IPS-15b (cell line): ENCODE data around the gene FLAD1.

Experiments
- H3K27me3 ChIP-seq: one replicate; pipeline ENCODE4 v1.6.1; 2013; ENCODE audit warnings: low read length; ENCODE audit not compliant: control insufficient read depth, insufficient read depth
- H3K36me3 ChIP-seq: one replicate; pipeline ENCODE4 v1.6.1; 2013; ENCODE audit warnings: low read length; ENCODE audit not compliant: control insufficient read depth, insufficient read depth
- H3K4me1 ChIP-seq: one replicate; pipeline ENCODE4 v1.6.1; 2013; ENCODE audit warnings: mild to moderate bottlenecking, low read length; ENCODE audit not compliant: control insufficient read depth, insufficient read depth
- H3K4me3 ChIP-seq: one replicate; pipeline ENCODE4 v1.5.1; 2013; ENCODE audit warnings: low read depth, low read length
- H3K9ac ChIP-seq: one replicate; pipeline ENCODE4 v1.6.1; 2013; ENCODE audit warnings: low read depth, mild to moderate bottlenecking, low read length
- H3K9me3 ChIP-seq: one replicate; pipeline ENCODE4 v1.6.1; 2013; ENCODE audit warnings: mild to moderate bottlenecking, low read length; ENCODE audit not compliant: control insufficient read depth, insufficient read depth

The FLAD1 gene

DNA sequence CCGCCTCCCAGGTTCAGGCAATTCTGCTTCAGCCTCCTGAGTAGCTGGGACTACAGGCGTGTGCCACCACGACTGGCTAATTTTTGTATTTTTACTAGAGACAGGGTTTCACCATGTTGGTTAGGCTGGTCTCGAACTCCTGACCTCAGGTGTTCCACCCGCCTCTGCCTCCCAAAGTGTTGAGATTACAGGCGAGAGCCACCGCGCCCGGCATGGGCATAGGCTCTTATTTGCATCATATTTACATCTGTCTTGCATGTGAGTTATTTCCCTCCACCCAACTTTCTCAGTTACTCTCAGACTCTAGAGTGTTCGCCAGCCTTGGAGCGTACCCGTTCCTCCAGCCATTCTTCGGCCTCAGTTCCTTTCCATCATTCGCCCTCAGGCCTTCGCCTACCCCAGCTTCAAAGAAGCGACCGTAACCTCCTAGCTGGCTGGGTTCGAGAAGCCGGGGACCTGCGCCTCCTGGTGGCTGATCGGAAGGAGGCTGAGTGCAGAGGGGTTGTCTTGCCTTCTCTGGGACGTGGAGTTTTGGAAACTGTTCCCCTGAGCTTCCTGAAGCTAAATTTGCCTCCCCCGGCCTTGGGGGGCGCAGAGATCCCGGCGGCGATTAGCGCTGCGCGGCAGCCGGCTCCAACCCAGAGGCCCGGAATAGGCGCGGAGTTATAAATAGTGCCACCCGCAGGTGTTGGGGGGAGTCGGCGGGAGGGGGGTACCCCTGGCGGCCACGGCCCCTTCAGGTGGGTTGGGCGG is 15.8 kb downstream of the FLAD1 start:
- H3K4me1 ChIP-seq = no peaks in the 10 kb centered on the region
- no peaks in the 10 kb centered on the region for H3K36me3 ChIP-seq
- no peaks in the 10 kb centered on the region for H3K9me3 ChIP-seq
- no peak overlapping the region for H3K9ac ChIP-seq
- peaks cover 5% of the 10 kb centered on the region for H3K27me3 ChIP-seq
- peak overlapping the region; percentile 89 for H3K4me3 ChIP-seq

- Histone ChIP-seq H3K9me3 (no peaks in the 10 kb centered on the region), H3K27me3 (peaks cover 5% of the 10 kb centered on the region), H3K4me3 (peak overlapping the region; percentile 89), H3K4me1 (peaks cover 6% of the 10 kb centered on the region), H3K9ac (peak overlapping the region; percentile 54), H3K36me3 (no peaks in the 10 kb centered on the region)
These were observed 16.6 kb downstream of the FLAD1 start for GRCh38 chr1:154999571-155000410.

DNA sequence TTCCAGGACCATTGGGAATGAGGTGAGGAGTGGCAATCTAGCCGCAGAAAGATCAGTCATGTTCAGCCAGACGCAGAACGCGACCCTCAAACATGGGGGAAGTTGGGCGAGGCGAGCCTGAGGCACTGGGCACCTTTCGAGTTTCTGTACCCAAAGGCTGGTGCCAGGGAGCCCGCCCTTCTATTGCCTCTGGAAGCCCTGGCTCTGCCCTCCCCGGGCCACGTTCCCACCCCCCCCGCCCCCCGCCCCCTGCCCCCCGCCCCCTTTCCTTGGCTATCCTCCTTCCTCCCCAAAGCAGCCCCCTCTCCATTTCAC is 17.2 kb downstream of the FLAD1 start:
- no peaks in the 10 kb centered on the region for H3K36me3 ChIP-seq
- H3K9me3 ChIP-seq = no peaks in the 10 kb centered on the region
- peak overlapping the region; percentile 89 for H3K4me3 ChIP-seq
- peaks cover 9% of the 10 kb centered on the region for H3K4me1 ChIP-seq
- H3K9ac ChIP-seq = peak overlapping the region; percentile 54
- H3K27me3 ChIP-seq = peaks cover 5% of the 10 kb centered on the region

DNA sequence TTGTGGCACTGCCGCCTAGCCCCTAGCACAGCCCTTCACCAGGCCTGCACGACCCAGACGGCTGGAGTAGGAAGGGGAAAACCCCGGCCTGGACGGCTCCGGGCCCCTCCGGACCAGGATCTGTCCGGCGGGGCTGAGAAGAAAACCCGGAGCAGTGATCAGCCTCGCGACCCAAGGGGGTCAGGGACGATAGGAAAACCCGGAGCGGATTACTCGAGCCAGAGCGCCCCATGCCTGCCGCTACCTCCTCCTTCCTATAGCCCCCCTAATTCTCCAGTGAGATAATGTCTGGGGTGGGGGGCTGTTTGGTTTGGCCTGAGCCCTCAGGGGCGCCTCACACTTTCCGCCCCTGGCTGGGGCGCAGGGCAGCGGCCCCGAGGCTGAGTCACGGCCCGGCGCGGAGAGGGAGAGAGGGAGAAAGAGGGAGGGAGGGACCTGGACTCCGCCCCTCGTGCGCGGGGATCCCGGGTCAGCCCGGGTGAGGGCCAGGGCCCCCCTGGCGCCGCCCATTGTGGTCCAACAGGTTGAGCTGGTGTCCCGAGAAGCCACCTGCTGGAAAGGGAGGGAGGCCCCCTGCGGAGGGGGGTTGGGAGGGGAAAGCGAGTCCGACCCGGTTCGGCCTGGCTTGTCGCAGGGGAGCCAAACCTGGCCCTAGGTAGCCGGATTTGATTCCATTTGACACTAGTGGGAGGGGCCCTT is 17.7 kb downstream of the FLAD1 start:
- Histone ChIP-seq H3K4me3 (peak overlapping the region; percentile 89), H3K36me3 (no peaks in the 10 kb centered on the region), H3K27me3 (peaks cover 5% of the 10 kb centered on the region), H3K4me1 (peaks cover 11% of the 10 kb centered on the region), H3K9me3 (no peaks in the 10 kb centered on the region), H3K9ac (peak overlapping the region; percentile 73)

GRCh38 chr1:155001425-155001674 is 18.2 kb downstream of the FLAD1 start:
- Histone ChIP-seq H3K4me3 (peak overlapping the region; percentile 89), H3K36me3 (no peaks in the 10 kb centered on the region), H3K9ac (peak overlapping the region; percentile 2), H3K4me1 (peaks cover 11% of the 10 kb centered on the region), H3K27me3 (peaks cover 5% of the 10 kb centered on the region), H3K9me3 (no peaks in the 10 kb centered on the region)

- H3K9me3 ChIP-seq = no peaks in the 10 kb centered on the region
- peak overlapping the region; percentile 2 for H3K9ac ChIP-seq
- H3K4me3 ChIP-seq = peak overlapping the region; percentile 89
- peaks cover 5% of the 10 kb centered on the region for H3K27me3 ChIP-seq
- H3K36me3 ChIP-seq = no peaks in the 10 kb centered on the region
- H3K4me1 ChIP-seq = peaks cover 11% of the 10 kb centered on the region
These were observed 18.7 kb downstream of the FLAD1 start for GRCh38 chr1:155001675-155002463.

GRCh38 chr1:155002464-155003226 is 19.5 kb downstream of the FLAD1 start, which contains the start of gene ZBTB7B:
TSS of gene ZBTB7B (plus strand) at chr1:155002802. CDS start at chr1:155014661, 11,859 bp downstream.
- Histone ChIP-seq H3K36me3 (no peaks in the 10 kb centered on the region), H3K4me3 (peak within 1 kb of the TSS; percentile 89), H3K9ac (peak within 1 kb of the TSS; percentile 41), H3K4me1 (peaks cover 11% of the 10 kb centered on the region), H3K9me3 (no peaks in the 10 kb centered on the region), H3K27me3 (peaks cover 4% of the 10 kb centered on the region)

DNA sequence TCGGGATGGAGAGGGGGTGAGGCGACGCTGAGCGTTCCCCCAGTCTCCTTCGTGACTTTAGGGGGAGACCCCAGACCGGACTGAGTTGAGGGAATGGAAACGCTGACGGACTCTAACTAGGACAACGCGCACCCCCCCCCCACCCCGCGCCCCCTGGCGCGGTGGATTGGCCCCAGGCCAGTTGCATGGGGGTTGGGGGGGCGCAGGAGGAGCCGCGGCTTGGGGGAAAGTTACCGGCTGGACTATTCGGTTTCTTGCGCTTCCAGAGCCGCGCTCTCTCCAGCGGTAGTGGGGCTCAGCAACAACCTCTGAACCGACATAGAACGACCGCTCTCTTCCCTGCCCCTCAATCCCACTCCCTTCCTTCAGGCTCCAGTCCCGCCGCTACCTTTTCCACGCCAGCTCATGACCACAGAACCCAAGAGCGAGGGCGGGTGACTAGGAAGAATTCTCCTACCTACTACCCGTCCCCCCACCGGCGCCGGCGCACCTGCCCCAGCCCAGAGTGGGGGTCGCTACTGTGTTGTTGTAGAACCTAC is 20.2 kb downstream of the FLAD1 start:
- Histone ChIP-seq H3K4me3 (peak overlapping the region; percentile 79), H3K9ac (peak overlapping the region; percentile 41), H3K36me3 (no peaks in the 10 kb centered on the region), H3K27me3 (no peaks in the 10 kb centered on the region), H3K4me1 (peaks cover 11% of the 10 kb centered on the region), H3K9me3 (no peaks in the 10 kb centered on the region)

DNA sequence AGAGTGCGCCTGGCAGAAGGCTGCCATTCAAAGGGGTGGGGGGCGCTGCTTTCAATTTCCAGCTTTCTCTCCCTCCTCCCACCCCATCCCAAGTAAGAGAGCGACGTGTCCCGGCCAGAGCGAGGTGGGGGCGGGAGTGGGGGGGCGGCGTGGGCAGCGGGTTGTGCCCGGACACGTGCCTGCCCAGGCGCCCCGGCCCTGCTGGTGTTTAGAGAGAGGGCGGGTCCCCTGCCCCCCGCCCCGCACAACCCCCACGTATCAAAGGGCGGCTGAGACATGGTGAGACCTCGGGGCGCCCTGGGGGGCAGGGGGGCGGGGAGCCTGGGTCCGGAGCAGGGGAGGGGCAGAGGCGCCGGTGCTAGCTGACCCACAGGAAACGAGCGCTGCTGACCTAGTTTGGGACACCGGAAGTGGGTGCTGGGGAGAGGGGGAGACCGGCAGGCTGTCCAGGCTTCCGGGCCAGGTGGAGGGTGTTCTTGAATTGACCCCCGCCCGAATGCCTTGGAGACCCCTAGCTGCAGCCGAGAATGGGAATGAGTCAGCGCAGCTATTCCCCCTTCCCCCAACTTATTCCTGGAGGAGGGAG is 20.7 kb downstream of the FLAD1 start:
- H3K27me3 ChIP-seq = no peaks in the 10 kb centered on the region
- H3K9me3 ChIP-seq = no peaks in the 10 kb centered on the region
- peaks cover 12% of the 10 kb centered on the region for H3K4me1 ChIP-seq
- H3K4me3 ChIP-seq = peak overlapping the region; percentile 79
- H3K36me3 ChIP-seq = no peaks in the 10 kb centered on the region
- H3K9ac ChIP-seq = peak overlapping the region; percentile 41

DNA sequence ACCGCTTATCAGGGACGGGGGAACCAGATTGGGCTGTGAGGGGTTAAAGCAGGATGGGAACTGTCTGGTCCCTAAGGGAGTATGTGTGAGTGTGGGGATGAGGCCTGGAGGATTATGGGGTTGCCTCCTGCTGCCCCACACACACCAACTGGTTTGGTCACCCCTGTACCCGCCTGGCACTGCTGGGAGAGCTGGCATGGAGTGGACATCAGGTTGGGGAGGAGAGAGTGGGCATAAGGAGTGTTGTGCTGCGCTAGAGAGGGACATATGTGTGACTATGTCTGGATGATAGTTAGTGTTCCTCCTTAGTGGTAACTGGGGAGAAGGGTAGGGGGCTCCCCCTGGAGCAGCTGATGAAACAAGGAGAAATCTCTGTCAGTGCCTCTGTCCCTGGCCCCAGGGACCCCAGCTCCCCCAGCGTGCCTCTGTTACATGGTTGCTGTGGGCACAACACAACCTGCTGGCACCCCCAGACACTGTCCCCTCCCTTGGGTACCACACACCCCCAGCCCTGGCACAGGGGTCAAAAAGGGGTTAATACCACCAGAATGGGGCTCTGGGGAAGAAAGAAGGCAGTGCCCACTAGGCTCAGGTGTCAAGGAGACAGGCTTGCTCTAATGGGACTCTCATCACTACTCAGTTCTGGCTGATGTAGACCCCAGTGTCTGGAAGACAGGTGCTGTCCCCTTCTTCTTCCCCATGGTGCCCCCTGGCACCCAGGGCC is 21.4 kb downstream of the FLAD1 start:
- peaks cover 13% of the 10 kb centered on the region for H3K4me1 ChIP-seq

More for the DNA sequence above, 21.4 kb downstream of the FLAD1 start:
- peak overlapping the region; percentile 59 for H3K4me3 ChIP-seq
- no peaks in the 10 kb centered on the region for H3K9me3 ChIP-seq
- no peaks in the 10 kb centered on the region for H3K27me3 ChIP-seq
- H3K36me3 ChIP-seq = no peaks in the 10 kb centered on the region
- peak overlapping the region; percentile 9 for H3K9ac ChIP-seq
